K562 (cell line): ENCODE results near the gene TGFB1I1. TPM values are rescaled to one million over a fixed set of nuclear protein-coding genes. Genes with fewer than 3 reads are reported as not detected.

Source experiments
- HIVEP1 ChIP-seq: fragments of 250-450 bp; sonication (Bioruptor Pico); IDR thresholded peaks from 2 replicates; pipeline ENCODE4 v1.4.0; 2020; ENCODE audit warnings: mild to moderate bottlenecking
- LARP7 ChIP-seq: fragments of 450-650 bp; IDR thresholded peaks from 2 replicates; pipeline ENCODE4 v1.6.1; 2016
- MYNN ChIP-seq, 2 experiments: sonication (generic); formaldehyde crosslinking in 1 of 2; IDR thresholded peaks; 2 replicates each; pipeline versions ENCODE4 v1.5.0 to v1.6.1; 2016 to 2020; ENCODE audit warnings: antibody characterized with exemption in 1 of 2, missing genetic modification reagents in 1 of 2
- PHF21A ChIP-seq: fragments of 450-650 bp; IDR thresholded peaks from 2 replicates; pipeline ENCODE4 v1.6.1; 2017; ENCODE audit warnings: low read depth, borderline replicate concordance
- RBBP5 ChIP-seq: fragments of 200-600 bp; sonication (generic); IDR thresholded peaks from 2 replicates; pipeline ENCODE4 v1.6.1; 2012; ENCODE audit warnings: borderline replicate concordance, mild to moderate bottlenecking, low read length, control low read depth, inconsistent platforms; ENCODE audit not compliant: insufficient read depth, poor library complexity, severe bottlenecking
- SMARCC2 ChIP-seq: fragments of 450-650 bp; IDR thresholded peaks from 2 replicates; pipeline ENCODE4 v1.6.1; 2017; ENCODE audit warnings: antibody characterized with exemption, moderate library complexity, mild to moderate bottlenecking, low read depth
- STAT5B ChIP-seq: fragments of 250-450 bp; sonication (Bioruptor Pico); IDR thresholded peaks from 2 replicates; pipeline ENCODE4 v1.8.0; 2021; ENCODE audit warnings: mild to moderate bottlenecking, inconsistent platforms
- TAF7 ChIP-seq: fragments of 450-650 bp; IDR thresholded peaks from 2 replicates; pipeline ENCODE4 v1.6.1; 2016; ENCODE audit warnings: missing genetic modification characterization, missing compliant biosample characterization
- TRIM24 ChIP-seq, 2 experiments: fragments of 450-650 bp; IDR thresholded peaks; 2 replicates each; pipeline ENCODE4 v1.6.1; 2016
- YBX1 ChIP-seq: fragments of 450-650 bp; IDR thresholded peaks from 2 replicates; pipeline ENCODE4 v1.7.1; 2016; ENCODE audit warnings: mild to moderate bottlenecking
- YY1 ChIP-seq, 3 experiments: IDR thresholded peaks; 2 replicates each; pipeline ENCODE4 v1.6.1; 2011; ENCODE audit warnings: low read length in 2 of 3, mild to moderate bottlenecking in 2 of 3, moderate library complexity in 2 of 3, borderline replicate concordance in 1 of 3, control low read depth in 1 of 3, low read depth in 1 of 3; ENCODE audit not compliant: insufficient read depth in 3 of 3, insufficient replicate concordance in 2 of 3, control insufficient read depth in 1 of 3, insufficient read length in 1 of 3; ENCODE audit errors: extremely low read depth in 1 of 3
- ZBTB8A ChIP-seq: fragments of 450-650 bp; IDR thresholded peaks from 2 replicates; pipeline ENCODE4 v1.6.1; 2018; ENCODE audit warnings: mild to moderate bottlenecking, moderate library complexity; ENCODE audit not compliant: partially characterized antibody
- ZNF217 ChIP-seq: sonication (generic); formaldehyde crosslinking; IDR thresholded peaks from 2 replicates; pipeline ENCODE4 v1.8.0; 2022; ENCODE audit warnings: mild to moderate bottlenecking, missing genetic modification reagents
- ZNF316 ChIP-seq: fragments of 450-650 bp; IDR thresholded peaks from 2 replicates; pipeline ENCODE4 v1.6.1; 2016
- polyA plus RNA-seq, 8 experiments: library from polyadenylated mRNA; depleted of rRNA in 4 of 8; stranded (reverse) in 5 of 8; unstranded in 3 of 8; fragments of >200 nt; fragmentation: Nextera tagmentation in 2 of 8; fragmentation: Illumina TruSeq in 1 of 8; extraction: Ambion mirVana in 2 of 8; extraction: Trizol in 1 of 8; gene quantifications; 2 replicates each; pipeline versions ENCODE4 v1.2.1 to v1.2.3, GENCODE V29; 2011 to 2014; ENCODE audit warnings: inconsistent platforms in 1 of 8, missing spikeins in 1 of 8
- total RNA-seq, 7 experiments: library from RNA; depleted of rRNA in 6 of 7; stranded (reverse); fragments of >200 nt in 6 of 7; fragmentation: Illumina TruSeq in 2 of 7; extraction: Trizol in 2 of 7; gene quantifications; 2 replicates each; pipeline versions ENCODE4 v1.2.1 to v1.2.3, GENCODE V29; 2011 to 2021; ENCODE audit warnings: low replicate concordance in 1 of 7
- TF ChIP-seq, protein P1 (sequence below): IDR thresholded peaks from 2 replicates; pipeline ENCODE4 v1.6.1; 2014; ENCODE audit warnings: antibody characterized with exemption
- TF ChIP-seq, protein P2 (sequence below): fragments of 250-450 bp; sonication (Bioruptor Pico); IDR thresholded peaks from 2 replicates; pipeline ENCODE4 v1.8.0; 2022; ENCODE audit warnings: moderate library complexity, mild to moderate bottlenecking, inconsistent platforms
- TF ChIP-seq, protein P3 (sequence below), 2 experiments: fragments of 450-650 bp; IDR thresholded peaks; 2 replicates each; pipeline ENCODE4 v1.6.1; 2016
- TF ChIP-seq, protein P4 (sequence below): fragments of 250-450 bp; sonication (Bioruptor Pico); IDR thresholded peaks from 2 replicates; pipeline ENCODE4 v1.8.0; 2021; ENCODE audit warnings: mild to moderate bottlenecking, moderate library complexity
- TF ChIP-seq, protein P5 (sequence below): IDR thresholded peaks from 3 replicates; pipeline ENCODE4 v1.6.1; 2011; ENCODE audit warnings: borderline replicate concordance, mild to moderate bottlenecking, moderate library complexity; ENCODE audit not compliant: insufficient read length; ENCODE audit errors: extremely low read depth

TGFB1I1 gene
- total and polyA plus RNA-seq, 9 of the 15 experiments (the other 6 are each of a cell fraction or from before 2014, with no cell fraction given) = 0.04 to 0.91 (median 0.19) TPM

DNA sequence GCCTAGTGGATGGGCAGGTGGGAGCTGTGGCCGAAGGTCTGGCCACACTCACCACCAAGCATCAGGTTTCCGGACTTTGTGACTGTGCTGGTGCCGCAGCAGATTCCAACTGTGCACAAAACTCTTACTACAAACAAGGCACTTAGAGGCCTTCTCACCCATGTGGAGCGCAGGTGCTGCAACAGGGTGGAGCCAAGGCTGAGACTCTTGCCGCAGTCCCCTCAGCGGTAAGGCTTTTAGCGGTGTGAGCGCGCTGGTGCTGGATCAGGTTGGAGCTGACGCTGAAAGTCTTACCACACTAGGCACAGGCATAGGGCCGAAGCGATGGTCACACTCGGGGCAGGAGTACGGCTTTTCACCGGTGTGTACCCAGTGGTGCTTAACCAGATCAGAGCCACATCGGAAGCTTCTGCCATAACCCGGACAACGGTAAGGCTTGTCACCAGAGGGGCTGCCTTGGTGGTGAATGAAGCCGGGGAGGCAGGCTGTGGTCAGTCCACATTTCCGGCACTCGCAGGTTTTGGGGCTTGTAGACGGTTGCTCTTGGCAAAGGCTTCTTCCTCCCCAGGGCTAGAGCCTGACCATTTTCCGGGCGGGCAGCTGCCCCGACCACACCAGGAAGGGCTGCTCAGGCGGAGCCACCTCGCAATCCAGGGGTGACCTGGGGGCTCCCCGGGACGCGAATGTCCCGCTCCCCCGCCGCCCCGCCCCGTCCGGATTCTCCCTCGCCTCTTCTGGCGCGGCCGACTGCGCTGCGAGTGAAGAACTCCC lies 13.7 kb upstream of the TGFB1I1 start (continued):
- TF ChIP-seq, protein P1, sequence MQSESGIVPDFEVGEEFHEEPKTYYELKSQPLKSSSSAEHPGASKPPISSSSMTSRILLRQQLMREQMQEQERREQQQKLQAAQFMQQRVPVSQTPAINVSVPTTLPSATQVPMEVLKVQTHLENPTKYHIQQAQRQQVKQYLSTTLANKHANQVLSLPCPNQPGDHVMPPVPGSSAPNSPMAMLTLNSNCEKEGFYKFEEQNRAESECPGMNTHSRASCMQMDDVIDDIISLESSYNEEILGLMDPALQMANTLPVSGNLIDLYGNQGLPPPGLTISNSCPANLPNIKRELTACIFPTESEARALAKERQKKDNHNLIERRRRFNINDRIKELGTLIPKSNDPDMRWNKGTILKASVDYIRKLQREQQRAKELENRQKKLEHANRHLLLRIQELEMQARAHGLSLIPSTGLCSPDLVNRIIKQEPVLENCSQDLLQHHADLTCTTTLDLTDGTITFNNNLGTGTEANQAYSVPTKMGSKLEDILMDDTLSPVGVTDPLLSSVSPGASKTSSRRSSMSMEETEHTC = no peak
- TF ChIP-seq, protein P2, sequence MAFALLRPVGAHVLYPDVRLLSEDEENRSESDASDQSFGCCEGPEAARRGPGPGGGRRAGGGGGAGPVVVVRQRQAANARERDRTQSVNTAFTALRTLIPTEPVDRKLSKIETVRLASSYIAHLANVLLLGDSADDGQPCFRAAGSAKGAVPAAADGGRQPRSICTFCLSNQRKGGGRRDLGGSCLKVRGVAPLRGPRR = no peak
- no peak for TF ChIP-seq HIVEP1 (CRISPR knock-in tag)
- TF ChIP-seq SMARCC2 = no peak
- TF ChIP-seq ZBTB8A = no peak
- no peak for TF ChIP-seq YBX1
- TF ChIP-seq ZNF316 = no peak
- no peak for TF ChIP-seq TRIM24 (IDR thresholded peaks at IDR 0.05)
- TF ChIP-seq, protein P3, sequence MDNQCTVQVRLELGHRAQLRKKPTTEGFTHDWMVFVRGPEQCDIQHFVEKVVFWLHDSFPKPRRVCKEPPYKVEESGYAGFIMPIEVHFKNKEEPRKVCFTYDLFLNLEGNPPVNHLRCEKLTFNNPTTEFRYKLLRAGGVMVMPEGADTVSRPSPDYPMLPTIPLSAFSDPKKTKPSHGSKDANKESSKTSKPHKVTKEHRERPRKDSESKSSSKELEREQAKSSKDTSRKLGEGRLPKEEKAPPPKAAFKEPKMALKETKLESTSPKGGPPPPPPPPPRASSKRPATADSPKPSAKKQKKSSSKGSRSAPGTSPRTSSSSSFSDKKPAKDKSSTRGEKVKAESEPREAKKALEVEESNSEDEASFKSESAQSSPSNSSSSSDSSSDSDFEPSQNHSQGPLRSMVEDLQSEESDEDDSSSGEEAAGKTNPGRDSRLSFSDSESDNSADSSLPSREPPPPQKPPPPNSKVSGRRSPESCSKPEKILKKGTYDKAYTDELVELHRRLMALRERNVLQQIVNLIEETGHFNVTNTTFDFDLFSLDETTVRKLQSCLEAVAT (IDR thresholded peaks at IDR 0.05) = no peak; a peak in 1 of 4 replicates
- peak; percentile 38 for TF ChIP-seq RBBP5
- no peak for TF ChIP-seq PHF21A
- TF ChIP-seq, protein P4, sequence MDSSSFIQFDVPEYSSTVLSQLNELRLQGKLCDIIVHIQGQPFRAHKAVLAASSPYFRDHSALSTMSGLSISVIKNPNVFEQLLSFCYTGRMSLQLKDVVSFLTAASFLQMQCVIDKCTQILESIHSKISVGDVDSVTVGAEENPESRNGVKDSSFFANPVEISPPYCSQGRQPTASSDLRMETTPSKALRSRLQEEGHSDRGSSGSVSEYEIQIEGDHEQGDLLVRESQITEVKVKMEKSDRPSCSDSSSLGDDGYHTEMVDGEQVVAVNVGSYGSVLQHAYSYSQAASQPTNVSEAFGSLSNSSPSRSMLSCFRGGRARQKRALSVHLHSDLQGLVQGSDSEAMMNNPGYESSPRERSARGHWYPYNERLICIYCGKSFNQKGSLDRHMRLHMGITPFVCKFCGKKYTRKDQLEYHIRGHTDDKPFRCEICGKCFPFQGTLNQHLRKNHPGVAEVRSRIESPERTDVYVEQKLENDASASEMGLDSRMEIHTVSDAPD (CRISPR knock-in tag) = no peak
- no peak for TF ChIP-seq LARP7
- TF ChIP-seq, protein P5, sequence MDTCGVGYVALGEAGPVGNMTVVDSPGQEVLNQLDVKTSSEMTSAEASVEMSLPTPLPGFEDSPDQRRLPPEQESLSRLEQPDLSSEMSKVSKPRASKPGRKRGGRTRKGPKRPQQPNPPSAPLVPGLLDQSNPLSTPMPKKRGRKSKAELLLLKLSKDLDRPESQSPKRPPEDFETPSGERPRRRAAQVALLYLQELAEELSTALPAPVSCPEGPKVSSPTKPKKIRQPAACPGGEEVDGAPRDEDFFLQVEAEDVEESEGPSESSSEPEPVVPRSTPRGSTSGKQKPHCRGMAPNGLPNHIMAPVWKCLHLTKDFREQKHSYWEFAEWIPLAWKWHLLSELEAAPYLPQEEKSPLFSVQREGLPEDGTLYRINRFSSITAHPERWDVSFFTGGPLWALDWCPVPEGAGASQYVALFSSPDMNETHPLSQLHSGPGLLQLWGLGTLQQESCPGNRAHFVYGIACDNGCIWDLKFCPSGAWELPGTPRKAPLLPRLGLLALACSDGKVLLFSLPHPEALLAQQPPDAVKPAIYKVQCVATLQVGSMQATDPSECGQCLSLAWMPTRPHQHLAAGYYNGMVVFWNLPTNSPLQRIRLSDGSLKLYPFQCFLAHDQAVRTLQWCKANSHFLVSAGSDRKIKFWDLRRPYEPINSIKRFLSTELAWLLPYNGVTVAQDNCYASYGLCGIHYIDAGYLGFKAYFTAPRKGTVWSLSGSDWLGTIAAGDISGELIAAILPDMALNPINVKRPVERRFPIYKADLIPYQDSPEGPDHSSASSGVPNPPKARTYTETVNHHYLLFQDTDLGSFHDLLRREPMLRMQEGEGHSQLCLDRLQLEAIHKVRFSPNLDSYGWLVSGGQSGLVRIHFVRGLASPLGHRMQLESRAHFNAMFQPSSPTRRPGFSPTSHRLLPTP = no peak
- TF ChIP-seq YY1 (IDR thresholded peaks at IDR 0.05; ENCODE audit: borderline replicate concordance in 1 of 3, control insufficient read depth in 1 of 3, extremely low read depth in 1 of 3, insufficient read depth in 3 of 3, insufficient read length in 1 of 3, insufficient replicate concordance in 2 of 3, low read depth in 1 of 3, low read length in 2 of 3) = peak in 1 of 3 experiments; percentile 14
- TF ChIP-seq MYNN (IDR thresholded peaks at IDR 0.05) = peak; percentile 17; the same call in 1 of the 2 replicates
- no peak for TF ChIP-seq MYNN (CRISPR knock-in tag; IDR thresholded peaks at IDR 0.05)
- TF ChIP-seq STAT5B (CRISPR knock-in tag) = no peak
- no peak for TF ChIP-seq TAF7
- no peak for TF ChIP-seq ZNF217
